PC-3 (cell line): ENCODE data around the gene SPRED2.

ENCODE experiments used
- EZH2 ChIP-seq: fragments of 300-600 bp; sonication (generic); IDR thresholded peaks from one replicate; pipeline ENCODE4 v1.6.1; 2017; ENCODE audit warnings: antibody characterized with exemption, mild to moderate bottlenecking, low read length; ENCODE audit not compliant: unreplicated experiment
- TF ChIP-seq, protein P1 (sequence below): fragments of 300-600 bp; sonication (generic); conservative IDR thresholded peaks from 2 replicates; pipeline ENCODE4 v1.5.1; 2017; ENCODE audit warnings: antibody characterized with exemption, low read depth, mild to moderate bottlenecking, low read length

DNA sequence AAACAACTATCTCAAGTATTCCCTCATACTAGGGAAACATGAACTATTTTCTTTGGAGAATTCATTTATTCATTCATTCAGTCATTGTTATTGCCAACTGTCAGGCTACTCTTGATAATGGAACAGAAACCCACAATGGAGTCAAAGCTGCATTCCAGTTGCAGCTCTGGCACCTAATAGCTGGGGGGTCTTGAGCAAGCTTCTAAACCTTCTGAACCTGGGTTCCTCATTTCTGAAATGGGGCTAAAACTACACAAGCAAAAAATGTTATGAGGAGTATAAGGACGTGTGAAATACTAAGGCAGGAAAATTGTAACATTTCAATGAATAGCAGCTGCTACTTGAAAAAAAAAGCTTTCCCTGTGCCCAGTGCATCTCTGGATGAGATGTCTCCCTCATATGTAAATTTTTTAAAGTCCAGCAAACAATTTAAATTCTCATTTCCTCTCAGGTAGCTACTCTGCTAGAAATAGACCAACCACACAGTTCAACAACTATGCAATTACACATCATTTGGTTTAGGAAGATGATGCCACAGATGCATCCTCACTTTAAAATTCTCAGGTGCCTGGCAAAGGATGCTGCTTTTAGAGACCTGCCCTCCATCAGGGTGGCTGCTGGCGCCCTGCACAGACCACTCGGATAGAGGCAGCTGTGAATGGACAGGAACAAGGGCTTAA, 38.5 kb downstream of the SPRED2 start:
- TF ChIP-seq, protein P1, sequence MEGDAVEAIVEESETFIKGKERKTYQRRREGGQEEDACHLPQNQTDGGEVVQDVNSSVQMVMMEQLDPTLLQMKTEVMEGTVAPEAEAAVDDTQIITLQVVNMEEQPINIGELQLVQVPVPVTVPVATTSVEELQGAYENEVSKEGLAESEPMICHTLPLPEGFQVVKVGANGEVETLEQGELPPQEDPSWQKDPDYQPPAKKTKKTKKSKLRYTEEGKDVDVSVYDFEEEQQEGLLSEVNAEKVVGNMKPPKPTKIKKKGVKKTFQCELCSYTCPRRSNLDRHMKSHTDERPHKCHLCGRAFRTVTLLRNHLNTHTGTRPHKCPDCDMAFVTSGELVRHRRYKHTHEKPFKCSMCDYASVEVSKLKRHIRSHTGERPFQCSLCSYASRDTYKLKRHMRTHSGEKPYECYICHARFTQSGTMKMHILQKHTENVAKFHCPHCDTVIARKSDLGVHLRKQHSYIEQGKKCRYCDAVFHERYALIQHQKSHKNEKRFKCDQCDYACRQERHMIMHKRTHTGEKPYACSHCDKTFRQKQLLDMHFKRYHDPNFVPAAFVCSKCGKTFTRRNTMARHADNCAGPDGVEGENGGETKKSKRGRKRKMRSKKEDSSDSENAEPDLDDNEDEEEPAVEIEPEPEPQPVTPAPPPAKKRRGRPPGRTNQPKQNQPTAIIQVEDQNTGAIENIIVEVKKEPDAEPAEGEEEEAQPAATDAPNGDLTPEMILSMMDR = no peak
- TF ChIP-seq EZH2 = no peak
